GM12874 (cell line): ENCODE results near the gene FILIP1.

Source experiments
- CTCF ChIP-seq: IDR thresholded peaks from 2 replicates; pipeline ENCODE4 v1.5.1; 2011; ENCODE audit warnings: low read depth, mild to moderate bottlenecking, control low read depth, low read length, moderate library complexity; ENCODE audit not compliant: insufficient read depth

The FILIP1 gene

GRCh38 chr6:75372884-75373283 is 120.7 kb downstream of the FILIP1 start:
- no peak for TF ChIP-seq CTCF

GRCh38 chr6:75370011-75370410 is 123.6 kb downstream of the FILIP1 start:
- no peak for TF ChIP-seq CTCF

- TF ChIP-seq CTCF, result no peak
These were observed 124.7 kb downstream of the FILIP1 start for GRCh38 chr6:75368864-75369402.

GRCh38 chr6:75368151-75368779 is 125.3 kb downstream of the FILIP1 start:
- TF ChIP-seq CTCF, result peak; percentile 50; the same call in 1 of the 2 replicates

- no peak for TF ChIP-seq CTCF
These were observed 130.3 kb downstream of the FILIP1 start for GRCh38 chr6:75363304-75363703.

- TF ChIP-seq CTCF, result no peak
These were observed 140.0 kb downstream of the FILIP1 start for GRCh38 chr6:75353644-75354043.

- TF ChIP-seq CTCF, result no peak
These were observed 142.0 kb downstream of the FILIP1 start for GRCh38 chr6:75351570-75351969.
